HL-60 (cell line): ENCODE results near the gene GINM1.

Source experiments
- DNase-seq, 2 experiments: peaks; one replicate each; pipeline ENCODE4 v3.0.0-alpha.2; 2010 to 2020; ENCODE audit warnings: low read depth in 1 of 2, low spot score in 1 of 2
- H3K27ac ChIP-seq: fragments of 250-450 bp; sonication (Bioruptor Pico); replicated peaks from 2 replicates; pipeline ENCODE4 v1.5.1; 2020; ENCODE audit warnings: mild to moderate bottlenecking, moderate library complexity
- H3K27me3 ChIP-seq: fragments of 250-450 bp; sonication (Bioruptor Pico); 2 replicates; pipeline ENCODE4 v1.5.1; 2021; ENCODE audit warnings: mild to moderate bottlenecking, moderate library complexity; ENCODE audit not compliant: insufficient read depth, poor library complexity, severe bottlenecking
- H3K4me3 ChIP-seq: replicated peaks from 2 replicates; pipeline ENCODE4 v1.5.1; 2011; ENCODE audit warnings: mild to moderate bottlenecking, control low read depth, low read length; ENCODE audit not compliant: insufficient read depth
- CTCF ChIP-seq: IDR thresholded peaks from one replicate; pipeline ENCODE4 v1.5.1; 2011; ENCODE audit warnings: low read length, control low read depth, inconsistent platforms; ENCODE audit not compliant: insufficient read depth
- GABPA ChIP-seq: IDR thresholded peaks from 2 replicates; pipeline ENCODE4 v1.6.1; 2012; ENCODE audit warnings: low read depth
- POLR2AphosphoS5 ChIP-seq: IDR thresholded peaks from 2 replicates; pipeline ENCODE4 v1.6.1; 2012; ENCODE audit warnings: low read depth
- REST ChIP-seq: IDR thresholded peaks from 2 replicates; pipeline ENCODE4 v1.6.1; 2012; ENCODE audit warnings: low read depth; ENCODE audit not compliant: insufficient replicate concordance
- SPI1 ChIP-seq: IDR thresholded peaks from 2 replicates; pipeline ENCODE4 v1.6.1; 2012; ENCODE audit warnings: low read depth, mild to moderate bottlenecking, borderline replicate concordance

Gene GINM1

GRCh38 chr6:149545754-149546471 is 20.3 kb upstream of the GINM1 start, which contains the start of gene PPIL4:
TSS of gene PPIL4 (minus strand) at chr6:149546043. CDS start at chr6:149546005, 38 bp downstream.
- Histone ChIP-seq H3K27ac (peak within 1 kb of the TSS; percentile 95), H3K4me3 (peak within 1 kb of the TSS; percentile 69), H3K27me3 (no peaks in the 10 kb centered on the region)
- DNase-seq: peak; percentile 88 to 93
- TF ChIP-seq GABPA: peak; percentile 75
- no peak for TF ChIP-seq REST
- peak; percentile 60 for TF ChIP-seq CTCF

- TF ChIP-seq SPI1 (no peak), GABPA (no peak), REST (no peak), POLR2AphosphoS5 (no peak), CTCF (no peak)
- DNase-seq: no peak
- Histone ChIP-seq H3K27me3 (no peaks in the 10 kb centered on the region), H3K4me3 (no peak overlapping the region), H3K27ac (no peak overlapping the region)
Measured at GRCh38 chr6:149551920-149552319, 14.3 kb upstream of the GINM1 start.

- Histone ChIP-seq H3K27ac (no peak overlapping the region), H3K4me3 (no peak overlapping the region), H3K27me3 (no peaks in the 10 kb centered on the region)
- TF ChIP-seq CTCF (no peak), GABPA (no peak), REST (no peak), SPI1 (no peak), POLR2AphosphoS5 (no peak)
- DNase-seq: no peak
Measured at GRCh38 chr6:149558029-149558428, 8.1 kb upstream of the GINM1 start.
